ENCODE results near the gene ZNF710.

The ZNF710 gene

GRCh38 chr15:90083419-90083818 lies 82.3 kb downstream of the ZNF710 start:
- DNase-seq, result no peak

- no peak for DNase-seq
Observed at GRCh38 chr15:90083954-90084607, 83.0 kb downstream of the ZNF710 start.

- no peak for DNase-seq
Observed at GRCh38 chr15:90084876-90085423, 83.8 kb downstream of the ZNF710 start.

- no peak for DNase-seq
Observed at GRCh38 chr15:90085565-90085964, 84.4 kb downstream of the ZNF710 start.

GRCh38 chr15:90086868-90087268 lies 85.7 kb downstream of the ZNF710 start:
- DNase-seq, result no peak

- DNase-seq, result no peak
Observed at GRCh38 chr15:90087454-90088154, 86.5 kb downstream of the ZNF710 start.

- no peak for DNase-seq
Observed at GRCh38 chr15:90090226-90090848, 89.2 kb downstream of the ZNF710 start.

GRCh38 chr15:90091156-90091931 lies 90.2 kb downstream of the ZNF710 start:
- no peak for DNase-seq

- no peak for DNase-seq
Observed at GRCh38 chr15:90095521-90095959, 94.4 kb downstream of the ZNF710 start.

- DNase-seq, result peak; percentile 51
Observed at GRCh38 chr15:90097475-90097874, 96.4 kb downstream of the ZNF710 start.

- no peak for DNase-seq
Observed at GRCh38 chr15:90099072-90099867, 98.1 kb downstream of the ZNF710 start.

- no peak for DNase-seq
Observed at GRCh38 chr15:90099868-90100831, 99.0 kb downstream of the ZNF710 start.

GRCh38 chr15:90101130-90101968 lies 100.2 kb downstream of the ZNF710 start:
- no peak for DNase-seq

GRCh38 chr15:90101969-90102890 lies 101.1 kb downstream of the ZNF710 start, which contains the start of gene IDH2:
Gene IDH2, minus strand, starts transcription at chr15:90102468. Its CDS starts 78 bp downstream, at chr15:90102390.
- DNase-seq, result peak; percentile 45

GRCh38 chr15:90103701-90104329 lies 102.7 kb downstream of the ZNF710 start:
- DNase-seq, result no peak

GRCh38 chr15:90104551-90104950 lies 103.4 kb downstream of the ZNF710 start:
- no peak for DNase-seq

- DNase-seq, result no peak
Observed at GRCh38 chr15:90105521-90105920, 104.4 kb downstream of the ZNF710 start.

GRCh38 chr15:90106522-90107117 lies 105.5 kb downstream of the ZNF710 start:
- DNase-seq, result no peak
